Measurements from ENCODE around the gene SRL. TPM values are rescaled to one million over a fixed set of nuclear protein-coding genes. Genes with fewer than 3 reads are reported as not detected.
"Not testable (repeated sequence)": the region's sequence is repeated elsewhere in the genome, so short reads cannot be mapped to it uniquely, and the experiment has no call there.

SRL gene
- total RNA-seq, 1 donor from 2014 or later: 27.8 TPM

DNA sequence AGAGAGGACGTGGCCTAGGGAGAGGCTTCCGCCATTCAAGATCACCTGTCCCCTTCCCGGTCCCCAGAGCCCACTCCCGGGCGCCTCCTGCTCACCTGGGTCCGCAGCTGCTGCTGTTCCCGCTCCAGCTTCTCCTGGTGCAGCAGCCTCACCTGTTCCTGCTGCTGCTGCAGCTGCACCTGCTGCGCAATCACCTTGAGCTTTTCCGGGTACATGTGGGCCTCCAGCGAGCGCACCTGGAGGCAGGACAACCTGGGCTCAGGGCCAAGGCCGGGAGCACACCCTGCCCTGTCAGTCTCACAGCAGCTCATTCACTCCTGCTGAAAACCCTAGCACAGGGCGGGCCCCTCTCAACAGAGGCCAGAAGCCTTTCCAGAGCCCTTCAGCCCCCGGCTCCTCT lies 18.5 kb upstream of the SRL start:
- DNase-seq: no peak

DNA sequence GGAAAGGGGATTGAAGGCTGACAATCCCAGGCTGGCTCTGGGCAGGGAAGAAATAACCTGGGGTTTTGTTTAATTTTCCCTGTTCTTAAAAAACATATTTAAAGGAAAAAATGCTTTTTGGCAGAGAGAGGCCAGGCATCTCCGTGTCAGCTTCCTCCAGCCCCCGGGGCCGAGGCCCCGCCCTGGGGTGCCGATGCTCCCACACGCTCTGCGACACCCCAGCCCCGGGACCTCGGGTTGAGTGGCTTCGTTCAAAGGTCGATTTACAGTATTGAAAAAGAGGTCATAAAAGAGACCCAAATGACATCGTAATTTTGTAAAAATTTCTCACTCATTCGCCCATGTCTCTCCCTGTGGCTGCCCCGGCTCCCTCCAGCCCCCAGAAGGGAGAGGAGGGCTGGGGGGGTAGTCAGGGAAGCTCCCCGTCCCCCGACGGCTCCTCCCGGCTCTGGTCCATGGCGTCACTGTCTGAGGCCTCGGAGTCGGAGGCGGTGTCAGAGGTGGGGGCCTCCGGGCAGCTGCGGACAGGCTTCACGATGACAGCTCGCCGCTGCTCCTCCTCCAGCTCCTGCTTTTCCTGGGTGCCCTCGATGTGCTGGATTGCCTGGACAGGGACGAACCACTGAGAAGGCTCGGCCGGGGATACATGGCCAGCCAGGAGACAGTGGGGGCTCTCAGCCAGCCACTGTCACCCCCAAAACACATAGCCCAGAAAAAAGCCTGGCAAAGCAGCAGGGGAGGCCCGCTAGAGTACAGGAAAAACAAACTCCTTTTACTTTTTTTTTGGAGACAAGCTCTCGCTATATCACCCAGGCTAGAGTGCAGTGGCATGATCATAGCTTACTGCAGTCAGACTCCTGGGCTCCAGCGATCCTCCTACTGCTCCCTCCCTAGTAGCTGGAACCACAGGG lies 16.0 kb upstream of the SRL start:
- no peak for DNase-seq

DNA sequence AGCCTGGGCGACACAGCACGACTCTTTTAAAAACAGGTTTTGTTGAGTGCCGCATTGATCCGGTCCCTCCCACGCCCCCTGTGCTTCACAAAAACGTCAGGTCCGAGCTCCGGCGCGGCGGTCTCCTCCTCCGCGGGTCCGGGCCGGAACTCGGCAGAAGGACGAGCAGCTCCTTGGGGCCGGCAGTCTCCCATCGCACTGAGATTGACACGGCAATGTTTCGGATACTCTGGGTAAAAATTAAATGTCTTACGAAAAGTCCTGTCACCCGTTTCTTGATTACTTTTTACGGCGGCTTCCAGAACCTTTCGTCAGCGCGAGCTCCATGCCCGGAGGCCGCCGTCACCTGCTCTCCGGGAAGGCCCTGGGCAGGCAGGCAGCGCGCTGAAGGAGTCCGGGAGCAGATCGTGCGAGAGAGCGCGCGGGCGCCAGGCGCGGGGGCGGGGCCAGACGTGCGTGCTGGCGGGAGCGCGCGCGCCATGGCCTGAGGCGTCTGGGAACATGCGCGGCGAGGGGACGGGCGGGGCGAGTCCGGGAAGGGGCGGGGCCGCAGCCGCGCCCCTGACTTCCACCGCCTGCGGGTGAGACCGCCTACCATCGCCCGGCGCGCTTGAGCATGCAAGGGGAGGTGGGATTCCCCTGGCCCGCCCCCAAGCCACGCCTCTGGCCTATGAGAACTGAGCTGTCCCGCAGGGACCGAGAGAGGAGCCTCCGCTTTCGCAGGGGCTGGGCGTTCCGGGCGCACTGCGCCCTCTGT lies 11.7 kb upstream of the SRL start:
- peak; percentile 98 for DNase-seq

DNA sequence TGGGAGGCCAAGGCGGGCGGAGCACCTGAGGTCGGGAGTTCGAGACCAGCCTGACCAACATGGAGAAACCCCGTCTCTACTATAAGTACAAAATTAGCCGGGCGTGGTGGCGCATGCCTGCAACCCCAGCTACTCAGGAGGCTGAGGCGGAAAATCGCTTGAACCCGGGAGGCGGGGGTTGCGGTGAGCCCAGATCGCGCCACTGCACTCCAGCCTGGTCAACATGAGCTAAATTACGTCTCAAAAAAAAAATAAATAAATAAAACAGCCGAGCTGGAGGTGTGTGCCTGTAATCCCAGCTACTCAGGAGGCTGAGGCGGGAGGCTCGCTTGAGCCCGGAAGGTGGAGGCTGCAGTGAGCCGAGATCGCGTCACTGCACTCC lies 11.1 kb upstream of the SRL start:
- DNase-seq: not testable (repeated sequence)

DNA sequence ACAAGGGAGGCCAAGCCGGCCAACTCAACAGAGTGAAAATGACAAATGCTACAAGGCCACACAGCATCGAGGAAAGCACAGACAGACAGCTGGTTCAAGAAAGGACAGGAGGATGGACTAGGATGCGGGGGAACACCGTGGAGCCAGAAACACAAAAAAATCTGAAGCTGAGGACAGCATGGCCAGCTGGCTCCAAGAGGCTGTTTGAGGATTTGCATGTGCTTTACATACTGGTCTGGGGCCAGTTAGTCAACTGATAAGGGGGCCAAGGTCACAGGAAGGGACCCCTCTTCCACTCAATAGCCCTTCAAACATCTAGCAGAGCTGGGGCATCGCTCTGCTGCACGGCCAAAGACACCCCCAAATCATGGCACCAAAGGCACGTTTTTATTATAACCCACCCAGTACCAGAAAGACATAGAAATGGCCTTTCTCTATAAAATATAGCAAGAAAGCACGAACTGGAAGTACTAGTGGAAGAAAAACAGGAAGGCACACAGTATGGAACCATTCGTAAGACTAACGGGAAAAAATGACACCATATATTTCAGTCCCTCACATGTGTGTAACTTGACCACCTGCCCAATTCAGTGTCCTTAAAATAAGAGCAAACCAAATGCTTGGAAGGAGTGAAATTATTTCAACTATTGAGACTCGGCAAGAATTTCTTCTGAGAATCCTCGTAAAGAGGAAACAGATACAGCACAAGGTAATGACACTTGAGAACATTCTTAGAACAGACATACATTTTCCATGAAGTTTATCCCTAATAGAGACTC lies 7.8 kb upstream of the SRL start:
- DNase-seq: peak; percentile 34

DNA sequence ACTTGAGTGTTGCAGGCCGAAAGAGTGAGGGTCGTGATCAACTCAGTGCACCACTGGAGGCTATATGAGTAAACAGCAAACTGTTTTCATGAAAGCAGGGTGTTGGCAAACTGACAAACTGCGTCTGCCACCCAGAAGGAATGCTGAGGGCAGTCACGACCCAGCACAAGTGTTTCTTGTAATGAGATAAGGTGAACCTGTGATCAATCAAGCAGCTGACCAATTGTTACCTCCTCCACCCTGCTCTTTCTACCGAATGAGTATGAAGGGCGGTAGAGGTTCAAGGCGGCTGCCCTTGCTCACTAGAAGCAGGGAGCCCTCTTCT lies 5.5 kb upstream of the SRL start:
- DNase-seq: no peak

DNA sequence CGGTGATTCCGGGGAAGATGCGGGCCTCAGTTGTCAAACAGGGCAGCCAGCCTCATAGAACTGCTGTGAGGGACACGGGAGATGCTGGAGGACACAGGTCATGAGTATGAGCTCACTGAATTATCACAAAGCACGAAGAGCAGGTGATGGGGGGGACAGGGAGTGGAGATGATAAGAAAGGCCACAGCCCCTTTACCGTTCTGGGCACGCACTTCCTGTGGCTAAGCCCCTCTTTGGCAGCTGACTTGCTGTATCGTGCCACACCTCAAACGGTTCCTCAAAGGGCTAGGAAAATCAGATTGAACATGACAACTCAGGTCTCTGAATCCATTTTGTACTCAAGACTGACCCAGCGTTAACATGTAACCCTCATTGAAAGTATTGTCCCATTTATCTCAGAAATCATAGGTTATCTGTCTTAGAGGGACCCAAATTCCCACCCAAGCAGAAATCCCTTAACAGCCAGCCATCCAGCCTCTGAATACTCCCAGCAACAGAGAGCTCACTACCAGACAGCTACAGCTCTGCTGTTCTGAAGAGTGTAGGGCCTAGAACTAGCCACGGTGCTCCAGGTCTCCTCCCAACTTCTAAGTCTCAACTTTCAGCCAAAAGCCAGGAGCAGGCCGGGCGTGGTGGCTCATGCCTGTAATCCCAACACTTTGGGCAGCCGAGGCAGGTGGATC lies 5.0 kb upstream of the SRL start:
- no peak for DNase-seq

DNA sequence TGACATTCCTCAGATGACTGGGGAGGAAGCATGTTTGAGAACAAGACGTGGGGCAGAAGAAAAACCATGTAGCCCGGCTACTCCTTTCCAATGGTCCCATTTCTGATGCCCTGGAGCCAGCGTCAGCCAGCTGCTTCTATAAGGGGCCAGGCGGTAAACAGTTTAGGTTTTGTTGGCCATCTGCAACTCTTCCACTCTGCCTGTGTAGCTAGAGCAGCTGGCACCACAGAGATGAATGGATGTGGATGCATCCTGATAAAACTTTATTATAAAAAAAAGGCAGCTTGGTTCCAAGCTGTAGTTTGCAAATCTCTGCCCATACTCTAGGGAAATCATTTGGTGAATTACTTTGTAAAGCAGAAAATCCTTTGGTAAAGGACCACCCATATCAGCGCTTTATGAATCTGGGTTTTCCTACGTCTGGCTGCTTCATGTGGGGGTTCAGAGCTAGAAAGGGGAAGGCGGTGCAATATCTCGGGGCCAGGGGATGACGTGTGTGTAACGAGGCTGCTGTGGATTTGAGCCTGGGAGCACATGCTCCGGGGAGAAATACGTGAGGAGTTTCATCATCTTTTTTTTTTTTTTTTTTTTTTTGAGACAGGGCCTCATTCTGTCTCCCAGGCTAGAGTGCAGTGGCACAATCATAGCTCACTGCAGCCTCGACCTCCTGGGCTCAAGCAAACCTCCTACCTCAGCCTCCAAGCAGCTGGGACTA lies 3.4 kb upstream of the SRL start:
- no peak for DNase-seq

DNA sequence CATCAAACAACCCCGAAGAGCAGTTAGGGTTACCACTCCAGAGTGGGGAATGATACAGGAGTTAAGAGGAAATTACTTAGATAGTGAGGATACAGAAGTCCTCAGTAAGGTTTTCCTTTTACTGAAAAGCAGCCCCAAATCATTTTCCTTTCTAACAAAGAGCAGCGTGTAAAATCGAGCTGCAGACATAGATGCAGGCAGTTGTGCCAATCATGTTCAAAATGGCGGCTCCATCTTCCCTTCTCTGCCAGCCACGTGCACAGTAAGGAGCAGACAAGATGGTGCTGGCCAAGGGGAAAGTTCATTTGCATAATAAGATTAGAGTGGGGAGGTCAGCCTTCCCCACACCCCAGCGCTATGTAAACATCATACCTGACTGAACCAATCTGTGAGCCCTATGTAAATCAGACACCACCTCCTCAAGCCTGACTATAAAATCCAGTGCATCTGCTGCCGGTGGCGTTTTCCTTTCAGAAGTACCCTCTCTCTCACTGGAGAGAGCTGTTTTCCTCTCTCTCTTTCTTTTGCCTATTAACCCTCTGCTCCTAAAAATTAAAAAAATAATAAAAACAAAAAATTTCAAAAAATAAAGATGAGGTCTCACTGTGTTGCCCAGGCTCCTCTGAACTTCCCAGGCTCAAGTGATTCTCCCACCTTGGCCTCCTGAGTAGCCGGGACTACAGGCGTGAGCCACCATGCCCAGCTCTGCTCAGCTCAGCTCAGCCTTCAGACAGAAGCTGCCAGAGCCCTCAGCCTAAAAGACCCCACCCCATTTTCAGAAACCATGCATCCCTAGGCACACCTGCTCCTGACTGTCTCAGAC lies 2.6 kb upstream of the SRL start:
- DNase-seq: no peak

DNA sequence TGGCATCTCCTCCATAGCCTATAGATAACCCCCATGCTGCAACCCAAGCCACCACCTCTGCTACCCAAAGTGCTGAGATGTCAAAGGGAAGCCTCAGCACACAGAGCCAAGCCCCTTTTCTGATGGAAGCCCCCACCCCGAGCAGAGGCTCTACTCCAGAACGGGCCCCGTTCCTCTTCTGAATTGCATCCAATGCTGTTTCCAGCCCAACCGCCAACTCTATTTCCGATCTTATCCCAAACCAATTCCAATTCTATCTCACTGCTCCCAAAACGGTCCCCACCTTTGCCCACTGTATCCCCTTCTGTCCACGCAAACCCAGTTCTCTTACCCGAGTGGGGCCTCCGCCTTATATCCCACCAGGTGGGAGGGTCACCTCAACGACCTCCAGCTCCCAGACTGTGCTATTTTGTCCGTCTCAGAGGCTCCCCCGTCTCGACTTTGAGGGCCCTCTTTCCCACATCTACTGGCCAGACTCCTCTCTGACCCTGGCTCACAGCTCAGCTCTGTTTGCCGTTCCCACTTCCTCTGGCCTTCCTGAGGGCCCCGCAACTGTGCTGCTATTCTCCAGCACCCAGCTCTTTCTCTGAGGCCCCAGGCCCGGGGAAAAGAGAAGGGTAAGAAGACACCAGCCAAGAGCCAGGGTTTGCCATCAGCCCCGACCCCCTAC lies 487 bp downstream of the SRL start:
- no peak for DNase-seq

DNA sequence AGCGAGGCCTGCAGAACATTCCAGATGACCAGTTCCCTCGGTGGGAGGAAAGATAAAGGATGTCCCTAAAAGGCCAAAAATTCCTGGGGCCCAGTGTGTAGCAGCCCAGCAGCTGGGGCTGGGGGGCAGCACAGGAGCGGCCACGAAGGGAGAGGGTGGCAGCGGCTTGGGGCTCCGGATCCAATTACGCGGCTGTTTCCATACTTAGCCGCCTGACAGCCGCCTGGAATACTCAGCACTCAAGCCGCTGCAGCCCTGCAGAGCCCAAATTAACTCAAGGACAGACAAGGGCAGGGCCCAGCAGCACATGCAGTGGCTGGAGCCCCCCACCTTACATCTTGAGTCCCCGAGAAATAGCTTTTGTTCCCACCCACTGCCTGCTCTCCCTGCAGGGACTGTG lies 1.3 kb downstream of the SRL start:
- DNase-seq: no peak

DNA sequence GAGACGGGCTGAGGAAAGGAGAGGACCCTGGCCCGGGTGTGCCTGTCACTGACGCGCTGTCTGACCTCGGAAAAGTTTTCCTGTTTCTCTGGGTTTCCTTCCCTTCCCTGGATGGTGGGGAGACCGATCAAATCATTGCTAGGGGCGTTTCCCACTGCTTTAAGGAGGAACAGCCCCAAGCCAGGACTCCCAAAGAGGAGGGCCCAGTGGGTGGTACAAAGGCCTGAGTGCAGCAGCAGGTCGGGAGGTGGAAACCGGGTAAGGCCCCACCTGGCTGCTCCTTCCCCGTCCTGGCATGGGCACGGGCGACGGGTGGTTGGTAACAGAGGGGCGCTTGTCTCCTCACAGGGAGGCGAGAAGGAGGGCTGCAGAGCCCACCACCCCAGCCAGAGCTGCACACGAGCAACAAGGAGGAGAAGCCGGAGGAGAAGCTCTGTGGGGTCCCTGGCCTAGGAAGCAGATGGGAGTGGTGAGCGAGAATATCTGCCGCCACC lies 2.2 kb downstream of the SRL start:
- no peak for DNase-seq

DNA sequence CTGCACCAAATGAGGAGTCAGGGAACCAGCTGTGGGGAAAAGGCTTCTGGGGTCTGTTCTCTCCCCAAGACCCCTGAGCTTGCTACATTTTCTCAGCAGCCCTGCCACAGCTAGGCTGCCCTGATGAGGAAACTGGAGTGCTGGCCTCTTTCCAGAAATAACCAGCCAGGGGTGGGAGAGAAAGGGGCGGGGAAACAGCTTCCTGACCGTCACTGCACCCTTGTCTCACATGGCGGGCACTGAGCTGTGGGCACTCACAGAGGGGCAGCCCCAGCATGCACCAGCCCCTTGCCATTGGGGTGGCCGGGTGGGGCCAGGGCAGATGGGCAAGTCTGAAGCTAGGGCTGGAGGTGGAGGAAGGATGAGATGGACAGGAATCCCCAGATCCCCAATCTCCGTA lies 2.9 kb downstream of the SRL start:
- DNase-seq: no peak

DNA sequence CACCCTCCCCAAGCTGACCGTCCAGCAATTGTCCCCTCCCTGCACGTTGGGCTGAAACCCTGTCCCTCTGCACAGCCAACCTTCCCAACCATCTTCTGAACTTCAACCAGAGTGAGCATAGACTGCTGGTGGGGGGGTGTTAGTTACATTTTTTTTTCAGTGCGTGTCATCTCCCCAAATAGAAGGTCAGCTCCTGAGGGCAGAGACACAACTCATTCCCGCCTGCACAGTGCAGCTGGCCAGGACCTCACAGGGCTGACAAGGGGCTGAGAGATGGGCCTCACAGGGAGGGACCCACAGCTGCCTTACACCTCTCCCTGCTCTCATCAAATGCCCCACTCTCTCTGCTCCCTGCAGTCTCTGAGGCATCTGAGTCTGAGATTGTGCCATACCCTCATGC lies 8.4 kb downstream of the SRL start:
- DNase-seq: no peak

DNA sequence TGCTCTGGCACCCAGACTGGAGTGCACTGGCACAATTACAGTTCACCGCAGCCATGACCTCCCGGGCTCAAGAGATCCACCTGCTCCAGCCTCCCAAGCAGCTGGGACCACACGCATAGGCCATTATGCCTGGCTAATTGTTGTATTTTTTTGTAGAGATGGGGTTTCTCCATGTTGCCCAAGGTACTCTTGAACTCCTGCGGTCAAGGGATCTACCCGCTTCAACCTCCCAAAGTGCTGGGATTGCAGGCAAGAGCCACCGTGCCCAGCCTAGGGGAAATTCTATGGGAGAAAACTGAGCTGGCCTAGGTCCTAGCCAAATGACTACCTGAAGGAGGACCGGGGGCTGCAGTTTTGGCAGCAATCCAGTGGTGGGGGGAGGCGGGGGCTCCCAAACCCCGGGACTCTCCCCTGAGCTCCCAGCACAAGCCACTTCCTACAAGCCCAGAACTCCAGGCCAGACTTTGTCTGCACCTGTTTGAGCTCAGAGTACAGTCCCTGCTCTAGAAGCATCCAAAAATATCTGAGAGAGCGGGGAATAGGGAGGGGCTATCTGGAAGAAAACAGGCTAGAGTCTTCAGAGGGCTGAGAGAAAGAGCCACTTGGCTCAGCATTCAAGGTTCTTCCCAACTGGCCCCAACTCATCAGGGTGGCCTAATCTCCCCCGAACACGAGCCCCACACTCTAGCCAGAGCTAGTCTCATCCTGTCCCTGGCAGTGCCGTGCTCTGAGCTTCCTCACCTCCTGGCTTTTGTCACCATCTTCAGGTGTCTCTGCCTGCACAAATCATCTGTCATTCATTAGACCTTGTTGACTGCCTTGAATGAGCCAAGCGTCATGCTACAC lies 9.1 kb downstream of the SRL start:
- peak; percentile 47 for DNase-seq

DNA sequence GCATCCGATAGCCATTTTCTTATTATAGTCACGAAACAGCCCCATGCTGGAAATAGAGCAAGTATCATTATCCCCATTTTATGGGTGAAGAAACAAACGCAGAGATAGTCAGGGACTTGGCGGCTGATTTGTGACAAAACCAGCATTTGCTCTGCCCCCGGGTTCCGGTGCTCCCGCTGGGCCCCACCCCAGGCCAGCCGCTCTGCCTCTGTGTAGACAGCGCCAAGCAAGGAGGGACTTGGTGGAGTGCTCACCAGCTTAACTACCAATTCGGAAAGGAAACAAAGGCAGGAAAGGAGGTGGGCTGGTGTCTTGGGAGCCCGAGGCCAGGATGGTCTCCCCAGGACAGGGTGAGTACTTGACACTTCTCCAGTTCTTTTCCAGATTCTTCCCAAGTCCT lies 10.0 kb downstream of the SRL start:
- no peak for DNase-seq

DNA sequence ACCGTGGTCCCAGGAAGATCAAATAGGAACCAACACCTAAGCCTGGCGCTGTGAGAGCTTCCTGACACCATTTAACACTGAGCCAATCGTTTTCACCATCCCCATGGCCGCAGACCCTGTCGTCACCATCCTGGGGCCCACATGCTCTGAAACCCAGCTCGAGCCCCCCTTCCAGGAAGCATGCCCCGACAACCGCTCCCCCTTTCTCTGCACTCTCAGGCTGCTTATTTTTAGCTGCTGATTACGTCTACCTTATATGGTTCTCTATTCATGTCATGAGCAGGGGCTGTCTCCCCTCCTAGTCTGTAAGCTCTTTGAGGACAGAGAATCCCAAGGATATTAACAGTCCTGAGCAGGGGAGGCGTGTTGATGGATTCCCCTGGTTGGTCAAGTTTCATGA lies 10.5 kb downstream of the SRL start:
- DNase-seq: no peak

DNA sequence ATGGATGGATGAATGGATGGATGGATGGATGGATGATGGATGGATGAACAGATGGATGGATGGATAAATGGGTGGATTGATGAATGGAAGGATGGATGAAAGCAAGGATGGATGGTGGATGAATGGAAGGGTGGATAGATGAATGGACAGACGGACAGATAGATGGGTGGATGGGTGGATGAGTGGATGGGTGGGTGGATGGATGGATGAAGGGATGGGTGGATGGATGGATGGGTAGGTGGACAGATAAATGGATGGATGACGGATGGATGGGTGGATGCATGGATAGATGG lies 14.9 kb downstream of the SRL start:
- no peak for DNase-seq

Measured in skin of body (tissue), 2 donors.